HG03575 (cell line): ENCODE results near the gene ECSIT.

Experiments
- ATAC-seq: cut with Tn5 transposase; IDR thresholded peaks from one replicate; pipeline ENCODE4 v1.9.1; 2021; ENCODE audit not compliant: unreplicated experiment, insufficient number of reproducible peaks, low FRiP score; ENCODE audit errors: extremely low read depth

ECSIT gene

GRCh38 chr19:11457831-11458230 lies 71.1 kb downstream of the ECSIT start:
- no peak for ATAC-seq

GRCh38 chr19:11457115-11457514 lies 71.8 kb downstream of the ECSIT start:
- ATAC-seq: no peak

- ATAC-seq: no peak
Observed at GRCh38 chr19:11456659-11457058, 72.3 kb downstream of the ECSIT start.
